SK-MEL-5 (cell line): Measurements from ENCODE around the gene TRAF3IP3. TPM values are rescaled to one million over a fixed set of nuclear protein-coding genes. Genes with fewer than 3 reads are reported as not detected.

Experiments
- DNase-seq: peaks from one replicate; pipeline ENCODE4 v3.0.0-alpha.2; 2016; ENCODE audit warnings: low read depth, low spot score
- in situ Hi-C: cut with HindIII; loops from 2 replicates; pipeline ENCODE4 v1.10.0; 2016; ENCODE audit warnings: low sequenced_read_pairs, high pct_unique_total_duplicates, low pct_unique_long_range_greater_than_20kb
- total RNA-seq: library from RNA; depleted of rRNA; stranded (reverse); fragments of >200 nt; shearing (Covaris generic); gene quantifications from 2 replicates; pipeline ENCODE4 v1.2.3, GENCODE V29; 2014; rRNA removed

TRAF3IP3 gene
- total RNA-seq, 1 experiment from 2014 or later, result 0.61 TPM

DNA sequence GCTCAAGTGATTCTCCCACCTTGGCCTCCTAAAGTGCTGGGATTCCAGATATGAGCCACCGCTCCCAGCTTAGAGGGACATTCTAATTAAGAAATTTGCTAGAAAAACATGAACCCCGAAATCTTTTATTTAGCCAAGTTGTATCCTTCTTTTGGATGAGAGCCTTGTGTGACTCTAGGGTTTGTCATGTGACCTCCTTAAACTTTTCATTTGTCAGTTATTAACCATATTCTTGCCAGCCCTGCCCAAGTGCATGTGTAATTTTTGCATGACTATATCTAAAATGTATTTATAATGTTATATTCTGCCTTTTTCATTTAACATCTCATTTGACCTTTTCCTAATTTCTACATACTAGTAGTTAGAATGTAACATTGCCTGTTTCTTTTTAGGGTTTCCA lies 73.9 kb downstream of the TRAF3IP3 start:
- in situ Hi-C loops, result loop anchor here (25.0 kb wide), 1 partner anchor 158 kb away; no protein-coding TSS in a partner anchor
- no peak for DNase-seq

GRCh38 chr1:209830722-209831121 lies 74.9 kb downstream of the TRAF3IP3 start:
- in situ Hi-C loops, result loop anchor here (25.0 kb wide), 1 partner anchor 157 kb away; no protein-coding TSS in a partner anchor
- no peak for DNase-seq

DNA sequence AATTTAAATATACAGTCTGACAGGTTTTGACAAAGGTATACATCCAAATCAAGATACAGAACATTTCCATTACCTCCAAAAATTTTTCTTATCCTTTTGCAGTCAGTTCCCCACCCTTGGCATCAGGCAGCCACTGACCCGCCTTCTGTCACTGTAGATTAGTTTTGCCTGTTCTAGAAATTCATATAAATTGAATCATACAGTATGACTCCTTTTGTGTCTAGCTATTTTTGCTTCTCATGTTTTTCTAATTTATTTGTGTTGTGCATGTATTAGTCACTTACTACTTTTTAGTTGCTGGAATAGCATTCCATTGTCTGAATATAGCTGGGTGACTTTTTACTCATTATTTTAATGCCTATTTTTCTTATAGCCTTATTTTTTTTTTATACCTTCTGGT lies 75.8 kb downstream of the TRAF3IP3 start:
- DNase-seq, result no peak
- in situ Hi-C loops, result loop anchor here (25.0 kb wide), 1 partner anchor 156 kb away; no protein-coding TSS in a partner anchor

Other genes with a start within 250 kb of the TRAF3IP3 start
- gene CAMK1G, start 172.3 kb upstream of the TRAF3IP3 start, total RNA-seq, result not detected in 2 replicates
- gene LAMB3, start 103.6 kb upstream of the TRAF3IP3 start, total RNA-seq, result 0.88 and 2.0 TPM in 2 replicates
- gene G0S2, start 80.6 kb upstream of the TRAF3IP3 start, total RNA-seq, result 0.18 TPM in 1 of 2 replicates, not detected in the other
- gene HSD11B1, start 51.2 kb upstream of the TRAF3IP3 start, total RNA-seq, result not detected in 2 replicates
- gene C1orf74, start 28.5 kb downstream of the TRAF3IP3 start, total RNA-seq, result 3.4 and 4.8 TPM in 2 replicates
- gene IRF6, start 50.1 kb downstream of the TRAF3IP3 start, total RNA-seq, result not detected in 2 replicates
- gene UTP25, start 71.9 kb downstream of the TRAF3IP3 start, total RNA-seq, result 17.0 and 18.0 TPM in 2 replicates
- 14.7 TPM in 2 replicates for gene SYT14, start 182.2 kb downstream of the TRAF3IP3 start, total RNA-seq